Measurements from ENCODE around the gene SMIM21.

DNA sequence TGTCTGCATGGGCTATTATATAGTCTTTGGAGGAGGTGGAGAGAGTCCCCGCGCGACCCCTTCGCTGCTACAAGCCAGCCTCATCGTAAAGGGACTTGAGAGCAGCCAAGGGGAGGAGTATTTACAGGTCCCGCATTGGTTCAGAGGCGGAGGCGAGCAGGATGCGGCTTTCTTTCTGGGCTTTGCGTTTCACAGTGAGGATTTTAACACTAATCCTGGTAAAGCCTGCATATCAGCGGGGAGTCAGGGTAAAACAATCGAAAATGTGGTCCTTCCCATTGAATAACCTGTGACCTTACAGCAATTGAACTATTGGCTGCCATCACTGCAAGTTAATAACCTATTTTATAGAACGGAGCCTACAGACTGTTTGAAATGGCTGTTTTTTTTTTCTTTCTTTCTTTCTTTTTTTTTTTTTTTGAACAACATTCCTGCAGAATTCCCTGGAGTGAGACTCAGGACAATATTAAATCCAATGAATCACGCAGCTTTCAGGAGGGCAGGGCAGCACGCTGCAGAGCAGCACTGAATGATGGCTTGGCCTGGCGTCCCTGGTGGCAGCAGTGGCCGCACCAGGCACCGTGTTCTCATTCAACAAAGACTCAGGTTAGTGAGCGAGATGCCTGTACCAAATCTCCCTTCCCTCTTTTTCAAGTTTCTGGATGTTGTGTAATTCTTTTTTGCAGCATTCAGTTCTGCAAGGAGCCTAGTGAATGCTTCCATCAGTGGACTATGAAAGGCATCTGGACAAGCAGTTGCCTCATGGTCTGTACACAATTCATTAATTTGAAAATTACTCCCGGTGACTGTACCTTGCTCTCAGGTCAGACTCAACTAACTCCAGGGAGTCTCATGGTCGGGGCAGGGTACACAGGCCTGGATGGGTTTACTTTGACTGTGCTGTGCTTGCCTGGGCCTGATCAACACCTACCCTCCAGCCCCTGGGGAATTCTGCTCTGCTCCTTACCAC, 19.8 kb downstream of the SMIM21 start:
- TF ChIP-seq, protein P1, sequence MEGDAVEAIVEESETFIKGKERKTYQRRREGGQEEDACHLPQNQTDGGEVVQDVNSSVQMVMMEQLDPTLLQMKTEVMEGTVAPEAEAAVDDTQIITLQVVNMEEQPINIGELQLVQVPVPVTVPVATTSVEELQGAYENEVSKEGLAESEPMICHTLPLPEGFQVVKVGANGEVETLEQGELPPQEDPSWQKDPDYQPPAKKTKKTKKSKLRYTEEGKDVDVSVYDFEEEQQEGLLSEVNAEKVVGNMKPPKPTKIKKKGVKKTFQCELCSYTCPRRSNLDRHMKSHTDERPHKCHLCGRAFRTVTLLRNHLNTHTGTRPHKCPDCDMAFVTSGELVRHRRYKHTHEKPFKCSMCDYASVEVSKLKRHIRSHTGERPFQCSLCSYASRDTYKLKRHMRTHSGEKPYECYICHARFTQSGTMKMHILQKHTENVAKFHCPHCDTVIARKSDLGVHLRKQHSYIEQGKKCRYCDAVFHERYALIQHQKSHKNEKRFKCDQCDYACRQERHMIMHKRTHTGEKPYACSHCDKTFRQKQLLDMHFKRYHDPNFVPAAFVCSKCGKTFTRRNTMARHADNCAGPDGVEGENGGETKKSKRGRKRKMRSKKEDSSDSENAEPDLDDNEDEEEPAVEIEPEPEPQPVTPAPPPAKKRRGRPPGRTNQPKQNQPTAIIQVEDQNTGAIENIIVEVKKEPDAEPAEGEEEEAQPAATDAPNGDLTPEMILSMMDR (IDR thresholded peaks at IDR 0.05) = no peak
- TF ChIP-seq POLR2AphosphoS5 (IDR thresholded peaks at IDR 0.05) (no peak), POLR2A (IDR thresholded peaks at IDR 0.05) (no peak)

All from breast epithelium (tissue), 3 donors.